A549 (cell line): Measurements from ENCODE around the gene CLRN2.

Experiments
- BCL3 ChIP-seq: fragments of >200 bp; sonication (Bioruptor Twin); formaldehyde crosslinking; IDR thresholded peaks from 3 replicates; pipeline ENCODE4 v1.6.1; 2016
- CTCF ChIP-seq: fragments of >200 bp; sonication (Bioruptor Twin); formaldehyde crosslinking; IDR thresholded peaks from 3 replicates; pipeline ENCODE4 v1.5.1; 2016
- EP300 ChIP-seq, 2 experiments: fragments of >200 bp; sonication (Bioruptor Twin); formaldehyde crosslinking; IDR thresholded peaks; 2 replicates in 1 of 2; 3 replicates in 1 of 2; pipeline ENCODE4 v1.6.1; 2016 to 2017
- FOSL2 ChIP-seq, 2 experiments: fragments of 450-650 bp in 1 of 2; fragments of >200 bp in 1 of 2; sonication (Bioruptor Twin) in 1 of 2; formaldehyde crosslinking; IDR thresholded peaks; 2 replicates each; pipeline versions ENCODE4 v1.5.0 to v1.6.1; 2016 to 2020; ENCODE audit warnings: mild to moderate bottlenecking in 1 of 2, moderate library complexity in 1 of 2
- JUN ChIP-seq, 2 experiments: fragments of >200 bp; sonication (Bioruptor Twin); formaldehyde crosslinking; IDR thresholded peaks; 2 replicates in 1 of 2; 3 replicates in 1 of 2; pipeline ENCODE4 v1.6.1; 2016 to 2017
- MAX ChIP-seq: IDR thresholded peaks from 2 replicates; pipeline ENCODE4 v1.6.1; 2012
- POLR2A ChIP-seq: IDR thresholded peaks from 2 replicates; pipeline ENCODE4 v1.6.1; 2012; ENCODE audit warnings: mild to moderate bottlenecking, low read length
- POLR2AphosphoS2 ChIP-seq: conservative IDR thresholded peaks from 2 replicates; pipeline ENCODE4 v1.6.1; 2012; ENCODE audit warnings: low read length, improper control_type of control experiment, inconsistent platforms
- RNF2 ChIP-seq: fragments of 200-600 bp; sonication (generic); IDR thresholded peaks from 2 replicates; pipeline ENCODE4 v1.6.1; 2016; ENCODE audit warnings: low read depth, mild to moderate bottlenecking, antibody characterized with exemption, moderate library complexity, borderline replicate concordance
- TFCP2L1 ChIP-seq: fragments of 250-450 bp; sonication (Bioruptor Pico); IDR thresholded peaks from 2 replicates; pipeline ENCODE4 v1.5.0; 2021; ENCODE audit warnings: mild to moderate bottlenecking
- ZFP36 ChIP-seq: fragments of 450-650 bp; IDR thresholded peaks from 2 replicates; pipeline ENCODE4 v1.6.1; 2014; ENCODE audit warnings: borderline replicate concordance; ENCODE audit not compliant: partially characterized antibody

- TF ChIP-seq CTCF (no peak), TFCP2L1 (CRISPR knock-in tag) (no peak), POLR2AphosphoS2 (no peak), MAX (no peak), POLR2A (no peak), RNF2 (no peak), ZFP36 (no peak), EP300 (IDR thresholded peaks at IDR 0.05) (no peak), JUN (IDR thresholded peaks at IDR 0.05) (no peak), BCL3 (no peak), FOSL2 (IDR thresholded peaks at IDR 0.05) (no peak), FOSL2 (CRISPR knock-in tag; IDR thresholded peaks at IDR 0.05) (no peak)
Observed at GRCh38 chr4:17476853-17477252, 38.1 kb upstream of the CLRN2 start.
